ENCODE results near the gene LEO1. TPM values are rescaled to one million over a fixed set of nuclear protein-coding genes. Genes with fewer than 3 reads are reported as not detected.

The LEO1 gene
- total RNA-seq, 1 donor from 2014 or later: 35.7 TPM

DNA sequence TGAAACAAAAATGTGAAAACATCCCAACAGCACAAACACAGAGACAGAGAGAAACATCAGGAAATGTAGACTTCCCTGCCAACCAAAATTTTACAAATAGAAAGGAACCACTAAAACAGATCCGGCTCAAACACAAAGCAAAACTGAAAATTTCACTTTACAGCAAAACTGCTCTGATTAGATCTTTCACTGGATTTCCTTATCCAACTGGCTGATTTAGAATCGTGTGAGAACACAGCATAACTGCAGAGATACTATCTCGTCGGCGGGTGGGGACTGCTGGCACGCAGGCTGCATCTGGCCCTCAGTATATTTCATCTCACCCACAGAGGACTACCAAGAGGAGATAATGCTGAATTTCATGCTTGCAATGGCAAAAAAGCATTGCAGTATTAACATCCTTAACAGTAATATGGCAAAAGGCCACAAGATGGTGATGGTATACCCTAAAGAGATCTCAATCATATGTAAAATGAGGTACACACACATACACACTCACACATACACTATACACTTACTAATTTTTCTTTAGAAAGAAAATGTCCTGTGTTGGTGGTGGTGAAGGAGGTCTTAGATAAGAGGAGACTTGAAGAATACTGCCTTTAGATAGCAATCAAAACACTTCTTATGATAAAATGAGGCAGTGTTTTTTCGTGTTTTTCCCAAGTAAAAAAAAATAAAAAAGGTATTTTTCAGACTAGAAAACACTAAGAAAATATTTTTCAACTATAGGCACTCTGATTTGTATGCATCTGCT, 10.6 kb upstream of the LEO1 start:
- Mint-ChIP-seq H3K4me1 (peaks cover 12% of the 10 kb centered on the region), H3K27ac (peak overlapping the region; percentile 93), H3K4me3 (peak overlapping the region; percentile 83), H3K36me3 (ENCODE audit: low read depth) (no peaks in the 10 kb centered on the region), H3K27me3 (no peaks in the 10 kb centered on the region), H3K9me3 (no peaks in the 10 kb centered on the region)
- intact Hi-C loops (cut with micrococcal nuclease): loop anchor here (1.0 to 10.0 kb wide), 8 partner anchors 11 to 753 kb away; partner anchors contain the start of gene LEO1
- peak; percentile 89 for DNase-seq

DNA sequence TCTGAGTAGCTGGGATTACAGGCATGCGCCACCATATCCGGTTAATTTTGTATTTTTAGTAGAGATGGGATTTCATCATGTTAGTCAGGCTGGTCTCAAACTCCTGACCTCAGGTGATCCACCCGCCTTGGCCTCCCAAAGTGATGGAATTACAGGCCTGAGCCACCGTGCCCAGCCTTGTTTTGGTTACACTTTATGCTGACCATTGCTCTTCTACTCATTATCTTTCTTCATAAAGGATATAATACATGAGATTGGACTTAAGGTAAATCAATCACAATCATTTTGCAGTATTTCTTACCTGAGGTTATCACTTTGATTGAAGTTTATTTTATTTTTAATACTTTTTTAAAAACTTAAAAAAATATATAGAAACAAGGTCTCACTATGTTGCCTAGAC, 2.2 kb upstream of the LEO1 start:
- Mint-ChIP-seq H3K4me1 (peaks cover 19% of the 10 kb centered on the region), H3K9me3 (no peaks in the 10 kb centered on the region), H3K27me3 (peaks cover 2% of the 10 kb centered on the region), H3K4me3 (no peak overlapping the region), H3K36me3 (ENCODE audit: low read depth) (peaks cover 2% of the 10 kb centered on the region), H3K27ac (no peak overlapping the region)
- DNase-seq: no peak
- intact Hi-C loops (cut with micrococcal nuclease): loop anchor here (5.0 kb wide), 2 partner anchors 39 to 704 kb away; partner anchors contain the start of gene ATOSA

DNA sequence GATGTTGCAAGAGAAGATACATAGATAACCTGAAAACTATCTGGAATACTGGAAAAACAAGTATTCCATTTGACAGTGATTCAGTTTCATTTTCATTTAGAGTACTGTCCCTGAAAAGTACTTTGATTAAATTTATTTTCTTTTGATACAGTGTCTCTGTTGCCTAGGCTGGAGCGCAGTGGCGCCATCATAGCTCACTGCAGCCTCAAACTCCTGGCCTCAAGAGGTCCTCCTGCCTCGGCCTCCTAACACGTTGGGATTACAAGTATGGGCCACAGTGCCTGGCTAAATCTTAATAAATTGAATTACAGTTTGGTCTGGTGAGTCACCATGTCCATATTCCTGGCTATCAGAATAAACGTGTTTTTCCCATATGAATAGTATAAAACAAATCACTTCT, 1.6 kb upstream of the LEO1 start:
- H3K4me3 Mint-ChIP-seq: no peak overlapping the region
- peaks cover 4% of the 10 kb centered on the region for H3K36me3 Mint-ChIP-seq (ENCODE audit: low read depth)
- DNase-seq: no peak
- H3K4me1 Mint-ChIP-seq: peaks cover 19% of the 10 kb centered on the region
- intact Hi-C loops (cut with micrococcal nuclease): loop anchor here (5.0 kb wide), 2 partner anchors 39 to 704 kb away; partner anchors contain the start of gene ATOSA
- no peaks in the 10 kb centered on the region for H3K9me3 Mint-ChIP-seq
- peaks cover 2% of the 10 kb centered on the region for H3K27me3 Mint-ChIP-seq
- H3K27ac Mint-ChIP-seq: no peak overlapping the region

DNA sequence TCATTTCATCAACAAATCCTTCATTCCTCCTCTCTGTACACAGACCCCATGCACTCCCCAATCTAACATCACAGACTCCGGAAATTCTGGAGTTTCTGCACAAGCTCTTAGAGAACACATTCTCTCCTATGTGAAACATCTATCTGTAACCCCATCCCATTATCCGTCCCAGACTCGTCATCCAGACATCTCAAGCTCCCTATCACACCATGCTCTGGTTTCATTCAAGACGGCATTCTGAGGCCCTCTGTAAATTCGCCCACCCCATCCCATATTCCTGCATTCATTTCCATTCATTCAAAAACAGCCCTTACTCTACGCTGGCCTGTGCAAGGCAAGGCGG, 575 bp downstream of the LEO1 start:
- intact Hi-C loops (cut with micrococcal nuclease): loop anchor here (1.0 to 5.0 kb wide), 4 partner anchors 11 to 706 kb away; partner anchors contain the start of gene ATOSA
- H3K36me3 Mint-ChIP-seq (ENCODE audit: low read depth): peaks cover 20% of the 10 kb centered on the region
- peak overlapping the region; percentile 94 for H3K27ac Mint-ChIP-seq
- peaks cover 2% of the 10 kb centered on the region for H3K27me3 Mint-ChIP-seq
- peaks cover 27% of the 10 kb centered on the region for H3K4me1 Mint-ChIP-seq
- no peak for DNase-seq
- peaks cover 7% of the 10 kb centered on the region for H3K9me3 Mint-ChIP-seq
- peak overlapping the region; percentile 87 for H3K4me3 Mint-ChIP-seq

DNA sequence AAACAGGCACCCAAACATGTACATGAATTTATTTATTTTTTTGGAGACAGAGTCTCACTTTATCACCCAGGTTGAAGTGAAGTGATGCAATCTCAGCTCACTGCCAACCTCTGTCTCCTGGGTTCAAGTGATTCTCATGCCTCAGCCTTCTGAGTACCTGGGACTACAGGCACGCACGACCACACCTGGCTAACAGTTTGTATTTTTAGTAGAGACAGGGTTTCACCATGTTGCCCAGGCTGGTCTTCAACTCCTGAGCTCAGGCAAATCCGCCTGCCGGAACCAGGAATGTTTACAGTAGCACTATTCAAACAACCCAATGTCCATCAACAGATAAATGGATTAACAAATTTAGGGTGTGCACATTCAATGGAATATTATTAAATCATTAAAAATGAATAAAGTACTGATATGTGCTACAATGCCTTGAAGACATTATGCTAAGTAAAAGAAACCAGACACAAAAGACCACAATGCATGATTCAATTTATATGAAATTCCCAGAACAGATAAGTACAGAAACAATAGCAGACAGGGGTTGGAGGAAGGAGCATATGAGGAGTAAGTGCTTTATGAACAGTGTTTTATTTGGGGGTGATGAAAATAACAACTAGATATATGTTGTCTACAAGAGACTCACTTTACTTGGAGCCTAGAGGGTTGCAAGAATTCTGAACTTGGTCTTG, 1.3 kb downstream of the LEO1 start:
- peaks cover 2% of the 10 kb centered on the region for H3K27me3 Mint-ChIP-seq
- H3K27ac Mint-ChIP-seq: peak overlapping the region; percentile 94
- peaks cover 29% of the 10 kb centered on the region for H3K4me1 Mint-ChIP-seq
- peaks cover 7% of the 10 kb centered on the region for H3K9me3 Mint-ChIP-seq
- peak overlapping the region; percentile 87 for H3K4me3 Mint-ChIP-seq
- DNase-seq: no peak
- H3K36me3 Mint-ChIP-seq (ENCODE audit: low read depth): peaks cover 28% of the 10 kb centered on the region
- intact Hi-C loops (cut with micrococcal nuclease): loop anchor here (2.0 to 5.0 kb wide), 3 partner anchors 42 to 707 kb away; partner anchors contain the start of gene ATOSA

DNA sequence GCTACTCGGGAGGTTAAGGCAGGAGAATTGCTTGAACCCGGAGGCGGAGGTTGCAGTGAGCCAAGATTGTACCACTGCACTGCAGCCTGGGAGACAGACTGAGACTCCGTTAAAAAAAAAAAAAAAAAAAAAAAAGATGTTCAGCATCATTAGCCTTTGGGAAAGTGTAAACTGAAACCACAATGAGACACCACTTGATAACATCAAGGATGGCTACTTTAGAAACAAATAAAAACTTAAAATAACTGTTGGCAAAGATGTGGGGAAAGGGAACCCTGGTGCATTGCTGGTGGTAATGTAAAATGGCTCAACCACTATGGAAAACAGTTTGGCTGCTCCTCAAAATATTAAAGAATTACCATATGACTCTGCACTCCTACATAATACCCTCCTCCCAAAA, 1.9 kb downstream of the LEO1 start:
- Mint-ChIP-seq H3K36me3 (ENCODE audit: low read depth) (peaks cover 33% of the 10 kb centered on the region), H3K27me3 (peaks cover 2% of the 10 kb centered on the region), H3K4me3 (peak overlapping the region; percentile 87), H3K27ac (no peak overlapping the region), H3K9me3 (peaks cover 7% of the 10 kb centered on the region), H3K4me1 (peaks cover 29% of the 10 kb centered on the region)
- intact Hi-C loops (cut with micrococcal nuclease): loop anchor here (2.0 to 5.0 kb wide), 3 partner anchors 43 to 708 kb away; partner anchors contain the start of gene ATOSA
- DNase-seq: no peak

DNA sequence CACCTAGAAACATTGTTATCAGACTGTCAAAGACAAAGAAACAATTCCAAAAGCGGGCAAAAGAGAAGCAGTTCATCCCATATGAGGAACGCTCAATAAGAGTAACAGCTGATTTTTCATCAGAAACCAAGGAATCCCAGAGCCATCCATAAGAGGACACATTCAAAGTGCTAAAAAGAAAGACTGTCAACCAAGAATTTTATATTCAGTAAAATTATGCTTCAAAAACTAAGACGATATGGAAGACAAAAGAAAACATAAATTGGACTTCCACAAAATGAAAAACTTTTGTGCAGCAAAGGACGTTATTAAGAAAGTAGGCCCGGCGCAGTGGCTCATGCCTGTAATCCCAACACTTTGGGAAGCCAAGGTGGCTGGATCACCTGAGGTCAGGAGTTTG, 4.0 kb downstream of the LEO1 start:
- Mint-ChIP-seq H3K9me3 (peaks cover 7% of the 10 kb centered on the region), H3K4me3 (no peak overlapping the region), H3K27me3 (peaks cover 2% of the 10 kb centered on the region), H3K36me3 (ENCODE audit: low read depth) (peaks cover 46% of the 10 kb centered on the region), H3K4me1 (peaks cover 26% of the 10 kb centered on the region), H3K27ac (no peak overlapping the region)
- no peak for DNase-seq
- intact Hi-C loops (cut with micrococcal nuclease): no loop called here

DNA sequence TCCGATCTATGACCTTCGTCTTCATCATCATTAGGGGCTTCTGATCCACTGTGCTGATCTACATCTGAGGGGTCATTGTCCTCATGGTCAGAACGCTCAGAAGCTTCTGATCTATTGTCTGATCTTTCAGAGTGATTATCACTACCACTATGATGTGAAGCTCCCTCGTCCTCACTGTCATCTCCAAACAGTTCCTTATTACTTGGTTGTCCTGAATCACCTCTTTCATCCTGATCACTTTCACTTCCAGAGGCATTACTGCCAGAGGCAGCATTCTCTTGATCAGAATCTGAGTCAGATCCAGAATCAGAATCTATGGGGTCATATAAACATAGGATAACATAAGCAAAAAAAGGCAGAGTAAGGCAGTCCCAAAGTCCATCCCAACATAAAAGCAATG, 5.4 kb downstream of the LEO1 start:
- Mint-ChIP-seq H3K27me3 (no peaks in the 10 kb centered on the region), H3K36me3 (ENCODE audit: low read depth) (peaks cover 52% of the 10 kb centered on the region), H3K4me3 (no peak overlapping the region), H3K27ac (peak overlapping the region; percentile 14), H3K4me1 (peaks cover 26% of the 10 kb centered on the region), H3K9me3 (peaks cover 7% of the 10 kb centered on the region)
- DNase-seq: no peak
- intact Hi-C loops (cut with micrococcal nuclease): no loop called here

DNA sequence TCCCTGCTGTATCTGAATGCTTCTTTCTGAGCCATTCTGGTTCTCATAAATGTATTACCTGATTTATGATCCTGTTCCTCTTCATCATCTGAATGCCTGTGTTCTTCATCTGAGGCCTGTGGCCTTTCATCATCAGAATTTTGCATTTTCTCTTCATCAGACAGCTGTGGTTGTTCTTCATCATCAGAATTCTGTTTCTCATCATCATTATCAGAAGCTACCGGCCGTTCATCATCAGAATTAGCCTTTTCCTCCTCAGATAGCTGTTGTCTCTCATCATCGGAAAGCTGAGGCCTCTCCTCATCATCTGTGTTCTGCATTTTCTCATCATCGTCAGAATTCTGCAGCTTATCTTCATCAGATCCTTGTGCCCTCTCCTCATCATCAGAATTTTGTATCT, 5.9 kb downstream of the LEO1 start:
- no peak overlapping the region for H3K27ac Mint-ChIP-seq
- H3K4me1 Mint-ChIP-seq: peaks cover 22% of the 10 kb centered on the region
- peaks cover 55% of the 10 kb centered on the region for H3K36me3 Mint-ChIP-seq (ENCODE audit: low read depth)
- peaks cover 7% of the 10 kb centered on the region for H3K9me3 Mint-ChIP-seq
- no peaks in the 10 kb centered on the region for H3K27me3 Mint-ChIP-seq
- DNase-seq: no peak
- intact Hi-C loops (cut with micrococcal nuclease): no loop called here
- no peak overlapping the region for H3K4me3 Mint-ChIP-seq

DNA sequence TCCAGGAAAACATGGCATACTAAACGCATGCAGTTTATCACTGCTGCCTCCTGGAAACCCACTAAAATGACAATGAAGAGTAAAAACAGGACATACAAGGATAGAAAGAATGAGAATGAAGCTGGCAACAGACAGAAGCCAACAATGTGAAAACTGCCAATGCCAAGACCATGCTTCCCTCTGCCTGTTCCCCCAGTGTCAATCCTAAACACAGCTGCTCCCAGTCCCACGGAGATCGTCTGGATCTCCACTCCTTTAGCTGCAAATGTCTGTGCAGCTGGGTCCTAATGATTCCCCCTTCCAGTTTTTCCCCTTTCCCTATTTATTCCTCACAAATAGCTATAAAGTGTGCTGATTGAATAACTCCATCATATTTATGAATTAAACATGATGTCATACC, 16.1 kb downstream of the LEO1 start:
- Mint-ChIP-seq H3K27me3 (no peaks in the 10 kb centered on the region), H3K27ac (no peak overlapping the region), H3K4me1 (peaks cover 2% of the 10 kb centered on the region), H3K9me3 (no peaks in the 10 kb centered on the region), H3K36me3 (ENCODE audit: low read depth) (peaks cover 62% of the 10 kb centered on the region), H3K4me3 (no peak overlapping the region)
- intact Hi-C loops (cut with micrococcal nuclease): no loop called here
- DNase-seq: no peak

DNA sequence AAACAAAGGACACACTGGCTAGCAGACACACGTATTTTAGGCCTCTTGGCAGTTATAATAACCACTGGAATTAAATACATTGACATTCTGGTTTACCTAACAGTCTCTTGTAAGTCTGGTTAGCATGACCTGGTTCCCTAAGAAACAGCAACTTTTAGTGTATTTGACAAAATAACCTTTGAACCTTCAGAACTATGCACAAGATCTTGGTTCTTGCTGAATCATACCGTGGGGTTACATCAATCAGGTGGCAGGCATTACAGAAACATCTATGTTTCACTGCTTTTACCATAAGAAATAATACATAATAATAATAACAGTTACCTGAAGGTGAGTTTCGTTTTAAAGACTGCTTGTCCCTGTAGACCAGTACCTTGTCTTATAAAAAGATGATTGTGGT, 18.8 kb downstream of the LEO1 start:
- no peaks in the 10 kb centered on the region for H3K27me3 Mint-ChIP-seq
- H3K4me3 Mint-ChIP-seq: no peak overlapping the region
- H3K4me1 Mint-ChIP-seq: no peaks in the 10 kb centered on the region
- intact Hi-C loops (cut with micrococcal nuclease): no loop called here
- no peak for DNase-seq
- no peak overlapping the region for H3K27ac Mint-ChIP-seq
- H3K36me3 Mint-ChIP-seq (ENCODE audit: low read depth): peaks cover 57% of the 10 kb centered on the region
- no peaks in the 10 kb centered on the region for H3K9me3 Mint-ChIP-seq

DNA sequence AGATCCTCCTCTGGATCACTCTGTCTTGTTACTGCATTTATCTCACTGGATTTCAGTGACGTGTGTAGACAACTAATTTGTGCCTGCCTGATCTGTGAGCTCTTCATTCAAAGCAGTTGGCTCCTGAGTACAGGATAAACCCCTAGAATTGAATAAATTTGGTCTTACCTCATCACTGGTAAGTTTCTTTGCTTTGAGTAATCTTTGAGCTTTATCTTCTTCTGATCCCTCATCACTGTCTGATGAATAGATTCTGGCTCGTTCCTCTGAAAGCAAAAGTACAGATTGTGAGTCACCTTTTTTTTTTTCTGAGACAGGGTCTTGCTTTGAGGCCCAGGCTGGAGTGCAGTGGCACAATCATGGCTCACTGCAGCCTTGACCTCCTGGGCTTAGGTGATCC, 24.5 kb downstream of the LEO1 start:
- peaks cover 56% of the 10 kb centered on the region for H3K36me3 Mint-ChIP-seq (ENCODE audit: low read depth)
- H3K4me1 Mint-ChIP-seq: peaks cover 1% of the 10 kb centered on the region

DNA sequence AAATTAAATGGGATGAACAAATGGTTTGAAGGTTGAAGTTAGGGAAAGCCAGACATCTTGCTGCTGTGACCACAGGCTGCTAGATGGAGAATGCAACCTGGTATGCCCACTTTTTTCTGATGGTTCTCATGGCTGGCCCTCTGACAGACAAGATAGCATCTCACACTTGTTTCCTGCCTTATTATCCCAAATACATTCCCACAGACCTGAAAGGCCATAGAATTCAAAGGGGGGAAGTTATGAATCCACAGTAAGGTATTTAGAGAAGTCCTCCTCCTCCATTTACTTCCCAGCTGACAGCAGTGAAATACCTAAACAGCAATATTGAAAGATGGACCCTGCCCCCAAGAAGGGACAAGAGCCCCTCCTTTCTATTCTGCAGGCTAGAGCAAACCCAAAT, 32.4 kb downstream of the LEO1 start:
- no peak for DNase-seq
- H3K4me3 Mint-ChIP-seq: no peak overlapping the region
- H3K4me1 Mint-ChIP-seq: peaks cover 10% of the 10 kb centered on the region
- intact Hi-C loops (cut with micrococcal nuclease): no loop called here
- no peaks in the 10 kb centered on the region for H3K9me3 Mint-ChIP-seq
- no peaks in the 10 kb centered on the region for H3K27me3 Mint-ChIP-seq
- H3K36me3 Mint-ChIP-seq (ENCODE audit: low read depth): peaks cover 40% of the 10 kb centered on the region
- H3K27ac Mint-ChIP-seq: no peak overlapping the region

More for the DNA sequence above, 24.5 kb downstream of the LEO1 start:
- H3K27me3 Mint-ChIP-seq: no peaks in the 10 kb centered on the region
- intact Hi-C loops (cut with micrococcal nuclease): no loop called here
- no peak overlapping the region for H3K4me3 Mint-ChIP-seq
- no peaks in the 10 kb centered on the region for H3K9me3 Mint-ChIP-seq
- no peak for DNase-seq
- H3K27ac Mint-ChIP-seq: peak overlapping the region; percentile 14

DNA sequence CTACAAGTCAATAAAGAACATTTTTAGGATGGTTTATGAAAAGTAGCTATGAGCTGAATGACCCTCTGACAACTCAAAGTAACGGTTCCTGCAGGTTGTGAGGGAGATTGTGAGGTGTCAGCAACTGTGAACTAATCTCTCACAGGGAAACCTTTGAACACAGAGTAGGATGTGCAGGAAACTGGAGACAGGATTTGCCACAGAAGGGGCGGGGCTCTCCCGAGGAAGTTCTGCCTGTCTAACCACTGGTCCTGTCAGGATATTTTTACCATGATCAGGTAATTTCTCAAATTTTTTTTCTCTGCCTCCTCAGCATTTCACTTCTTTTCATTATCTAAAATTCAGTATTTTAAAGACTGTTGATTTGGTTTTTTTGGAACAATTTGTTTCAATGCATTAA, 33.3 kb downstream of the LEO1 start:
- H3K27ac Mint-ChIP-seq: no peak overlapping the region
- H3K4me1 Mint-ChIP-seq: peaks cover 10% of the 10 kb centered on the region
- H3K27me3 Mint-ChIP-seq: no peaks in the 10 kb centered on the region
- no peak overlapping the region for H3K4me3 Mint-ChIP-seq
- peaks cover 35% of the 10 kb centered on the region for H3K36me3 Mint-ChIP-seq (ENCODE audit: low read depth)
- no peak for DNase-seq
- H3K9me3 Mint-ChIP-seq: no peaks in the 10 kb centered on the region
- intact Hi-C loops (cut with micrococcal nuclease): no loop called here
